SK-N-SH (cell line): Measurements from ENCODE around the gene FAM53A. TPM values are rescaled to one million over a fixed set of nuclear protein-coding genes. Genes with fewer than 3 reads are reported as not detected.

Experiments used
- CTCF ChIA-PET: fragments of 300-600, 350-600 bp; formaldehyde crosslinking; extraction: SDS; loops from one replicate; lab custom pipeline; 2021; lab: Yijun Ruan, JAX
- POLR2A ChIA-PET: fragments of 350-600 bp; sonication (Branson Sonifier 250); formaldehyde crosslinking; extraction: SDS; loops from one replicate; lab custom pipeline; 2020; ENCODE audit warnings: antibody characterized with exemption, inconsistent platforms; lab: Yijun Ruan, JAX
- DNase-seq: peaks from one replicate; pipeline ENCODE4 v3.0.0; 2012
- H2AFZ ChIP-seq: fragments of 200-600 bp; sonication (generic); 2 replicates; pipeline ENCODE4 v1.8.1; 2016; ENCODE audit warnings: antibody characterized with exemption, mild to moderate bottlenecking, low read depth
- H3F3A ChIP-seq: fragments of 200-600 bp; sonication (generic); replicated peaks from 2 replicates; pipeline ENCODE3; 2016; ENCODE audit warnings: antibody characterized with exemption, mild to moderate bottlenecking; ENCODE audit not compliant: insufficient read depth
- H3K27ac ChIP-seq, 2 experiments: fragments of 200-500 bp in 1 of 2; fragments of 200-600 bp in 1 of 2; sonication (Bioruptor generic) in 1 of 2; sonication (generic), shearing (Covaris generic) in 1 of 2; 2 replicates each; pipeline versions ENCODE4 v1.5.1 to v1.6.1; 2014 to 2016; ENCODE audit warnings: low read depth in 2 of 2, inconsistent platforms in 1 of 2, low read length in 1 of 2, mild to moderate bottlenecking in 1 of 2, mixed read lengths in 1 of 2
- H3K27me3 ChIP-seq: fragments of 200-600 bp; sonication (generic), shearing (Covaris generic); 2 replicates; pipeline ENCODE4 v1.6.1; 2016; ENCODE audit warnings: mixed run types; ENCODE audit not compliant: insufficient read depth
- H3K36me3 ChIP-seq, 2 experiments: fragments of 200-500 bp in 1 of 2; fragments of 200-600 bp in 1 of 2; sonication (Bioruptor generic) in 1 of 2; sonication (generic) in 1 of 2; replicated peaks in 1 of 2; 2 replicates each; pipeline versions ENCODE3 to v1.5.1; 2014 to 2016; ENCODE audit warnings: low read length in 1 of 2, mild to moderate bottlenecking in 1 of 2; ENCODE audit not compliant: insufficient read depth in 2 of 2, control insufficient read depth in 1 of 2
- H3K4me1 ChIP-seq, 2 experiments: fragments of 200-500 bp in 1 of 2; fragments of 200-600 bp in 1 of 2; sonication (Bioruptor generic) in 1 of 2; sonication (generic), shearing (Covaris generic) in 1 of 2; 2 replicates each; pipeline versions ENCODE4 v1.5.1 to v1.6.1; 2014 to 2016; ENCODE audit warnings: low read depth in 1 of 2, low read length in 1 of 2, mixed run types in 1 of 2; ENCODE audit not compliant: insufficient read depth in 2 of 2, control insufficient read depth in 1 of 2
- H3K4me2 ChIP-seq: fragments of 200-600 bp; sonication (generic), shearing (Covaris generic); 2 replicates; pipeline ENCODE4 v1.6.1; 2017; ENCODE audit warnings: mixed run types
- H3K4me3 ChIP-seq, 2 experiments: fragments of 200-500 bp in 1 of 2; fragments of 200-600 bp in 1 of 2; sonication (Bioruptor generic) in 1 of 2; sonication (generic), shearing (Covaris generic) in 1 of 2; 2 replicates each; pipeline versions ENCODE4 v1.5.1 to v1.8.1; 2014 to 2016; ENCODE audit warnings: low read depth in 2 of 2, inconsistent platforms in 1 of 2, low read length in 1 of 2, mild to moderate bottlenecking in 1 of 2, mixed read lengths in 1 of 2, moderate library complexity in 1 of 2
- H3K79me2 ChIP-seq: fragments of 200-600 bp; sonication (generic); 2 replicates; pipeline ENCODE4 v1.8.1; 2017; ENCODE audit warnings: mild to moderate bottlenecking; ENCODE audit not compliant: insufficient read depth
- H3K9ac ChIP-seq: fragments of 200-600 bp; sonication (generic); 2 replicates; pipeline ENCODE4 v1.6.1; 2017; ENCODE audit warnings: mixed run types
- H3K9me2 ChIP-seq: fragments of 200-600 bp; sonication (generic); 2 replicates; pipeline ENCODE4 v1.6.1; 2017; ENCODE audit warnings: mixed run types
- H3K9me3 ChIP-seq: fragments of 200-600 bp; sonication (generic); 2 replicates; pipeline ENCODE4 v1.6.1; 2017; ENCODE audit warnings: mixed run types, mild to moderate bottlenecking, moderate library complexity
- H4K20me1 ChIP-seq: fragments of 200-600 bp; sonication (generic); 2 replicates; pipeline ENCODE4 v1.6.1; 2017; ENCODE audit warnings: mild to moderate bottlenecking, mixed run types; ENCODE audit not compliant: insufficient read depth
- CHD2 ChIP-seq: fragments of 150-350 bp; IDR thresholded peaks from 2 replicates; pipeline ENCODE4 v1.6.1; 2018; ENCODE audit warnings: low read length; ENCODE audit not compliant: partially characterized antibody
- FOSL2 ChIP-seq: IDR thresholded peaks from 2 replicates; pipeline ENCODE4 v1.4.0; 2012; ENCODE audit warnings: low read depth, mild to moderate bottlenecking, moderate library complexity, borderline replicate concordance
- FOXJ3 ChIP-seq: sonication (generic); formaldehyde crosslinking; IDR thresholded peaks from 2 replicates; pipeline ENCODE4 v1.5.1; 2020; ENCODE audit warnings: mild to moderate bottlenecking, missing genetic modification reagents
- GATA2 ChIP-seq: sonication (generic); formaldehyde crosslinking; IDR thresholded peaks from 2 replicates; pipeline ENCODE4 v1.5.0; 2020; ENCODE audit warnings: mild to moderate bottlenecking, missing genetic modification reagents
- JUND ChIP-seq: IDR thresholded peaks from 2 replicates; pipeline ENCODE4 v1.4.0; 2012
- MAX ChIP-seq: IDR thresholded peaks from 2 replicates; pipeline ENCODE4 v1.4.0; 2012; ENCODE audit warnings: low read depth
- MXI1 ChIP-seq: IDR thresholded peaks from 2 replicates; pipeline ENCODE4 v1.6.1; 2012; ENCODE audit warnings: mild to moderate bottlenecking, low read depth, low read length, improper control_type of control experiment
- NFIC ChIP-seq: IDR thresholded peaks from 2 replicates; pipeline ENCODE4 v1.4.0; 2012; ENCODE audit warnings: borderline replicate concordance
- NRF1 ChIP-seq: IDR thresholded peaks from 2 replicates; pipeline ENCODE4 v1.6.1; 2012; ENCODE audit warnings: low read depth, mild to moderate bottlenecking, low read length
- POLR2AphosphoS5 ChIP-seq: IDR thresholded peaks from 2 replicates; pipeline ENCODE4 v1.6.1; 2012; ENCODE audit warnings: low read depth, low read length
- RCOR1 ChIP-seq: fragments of 150-350 bp; IDR thresholded peaks from 2 replicates; pipeline ENCODE4 v1.6.1; 2017; ENCODE audit warnings: antibody characterized with exemption, low read length
- SIN3A ChIP-seq: IDR thresholded peaks from 2 replicates; pipeline ENCODE4 v1.6.1; 2012; ENCODE audit warnings: low read depth, mild to moderate bottlenecking, low read length, moderate library complexity, borderline replicate concordance
- SMC3 ChIP-seq: IDR thresholded peaks from 2 replicates; pipeline ENCODE4 v1.6.1; 2012; ENCODE audit warnings: low read depth, low read length, improper control_type of control experiment
- TEAD4 ChIP-seq: IDR thresholded peaks from 2 replicates; pipeline ENCODE4 v1.4.0; 2012; ENCODE audit warnings: mild to moderate bottlenecking, borderline replicate concordance; ENCODE audit not compliant: insufficient read depth
- USF1 ChIP-seq: IDR thresholded peaks from 2 replicates; pipeline ENCODE4 v1.4.0; 2012; ENCODE audit warnings: low read depth, borderline replicate concordance
- USF2 ChIP-seq: fragments of 150-350 bp; IDR thresholded peaks from 2 replicates; pipeline ENCODE4 v1.6.1; 2017; ENCODE audit warnings: antibody characterized with exemption, low read length, low read depth, borderline replicate concordance
- YY1 ChIP-seq: IDR thresholded peaks from 2 replicates; pipeline ENCODE4 v1.4.0; 2012; ENCODE audit warnings: low read depth, mild to moderate bottlenecking
- WGBS: methylation state at CpG from one replicate; pipeline ENCODE4 v1.1.6; 2017; ENCODE audit warnings: low lambda C conversion rate; 5-methylcytosine and 5-hydroxymethylcytosine counted together
- polyA plus RNA-seq, 3 experiments: library from polyadenylated mRNA; depleted of rRNA; stranded (reverse); fragments of >200 nt; gene quantifications; 2 replicates each; pipeline ENCODE4 v1.2.3, GENCODE V29; 2012
- TF ChIP-seq, protein P1 (sequence below): fragments of 150-350 bp; IDR thresholded peaks from 2 replicates; pipeline ENCODE4 v1.6.1; 2016; ENCODE audit warnings: mild to moderate bottlenecking, low read depth, low read length

Gene FAM53A
- polyA plus RNA-seq, 1 of the 3 experiments (the other 2 are of a cell fraction) = 7.6 TPM

DNA sequence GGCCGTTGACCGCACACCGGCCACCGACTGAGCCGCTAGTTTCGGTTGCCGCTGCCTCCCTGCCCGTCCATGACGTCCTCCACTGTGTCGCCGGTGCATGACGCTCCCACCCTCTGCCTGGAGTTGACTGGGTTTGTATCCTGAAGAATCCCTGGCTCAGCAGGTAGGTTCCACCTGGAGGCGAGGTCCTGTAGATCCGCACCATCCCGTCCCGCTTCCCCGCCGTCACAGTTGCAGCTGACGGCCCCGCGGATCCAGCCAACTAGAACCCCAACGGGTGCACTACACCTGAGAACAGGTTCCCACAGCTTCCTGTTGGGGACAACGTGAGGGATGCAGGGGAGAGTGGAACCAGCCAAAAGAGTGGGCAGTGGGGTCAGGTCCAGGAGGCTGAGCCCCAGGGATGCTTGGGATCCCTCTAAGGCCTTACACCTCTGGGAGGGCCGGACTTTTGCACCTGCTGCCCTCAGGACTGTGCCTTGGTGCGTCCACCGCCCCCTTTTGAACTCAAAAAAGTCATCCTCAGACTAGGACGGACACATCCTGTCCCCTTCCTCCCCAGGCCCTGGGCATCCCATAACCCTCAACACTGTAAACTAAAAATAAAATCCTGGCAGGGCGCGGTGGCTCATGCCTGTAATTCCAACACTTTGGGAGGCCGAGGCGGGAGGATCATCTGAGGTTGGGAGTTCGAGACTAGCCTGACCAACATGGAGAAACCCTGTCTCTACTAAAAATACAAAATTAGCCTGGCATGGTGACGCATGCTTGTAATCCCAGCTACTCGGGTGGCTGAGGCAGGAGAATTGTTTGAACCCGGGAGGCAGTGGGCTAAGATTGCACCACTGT is 29.1 kb upstream of the FAM53A start:
- POLR2A ChIA-PET = interaction anchor here (2.1 kb wide), 1 partner anchor 7 kb away, joined by 16 read pairs; the partner anchor contains the start of genes TACC3 and TMEM129
- Histone ChIP-seq H3F3A (peaks cover 24% of the 10 kb centered on the region), H3K79me2 (peaks cover 87% of the 10 kb centered on the region), H2AFZ (peak overlapping the region; percentile 65), H3K4me3 (peak overlapping the region; percentile 77 to 97), H3K9me2 (no peaks in the 10 kb centered on the region), H3K4me2 (peak overlapping the region; percentile 99), H3K36me3 (peaks cover 26% of the 10 kb centered on the region in 2 experiments), H4K20me1 (peaks cover 29% of the 10 kb centered on the region), H3K9me3 (no peaks in the 10 kb centered on the region), H3K9ac (peak overlapping the region; percentile 100), H3K27ac (peak overlapping the region; percentile 65 to 90)
- no peak for DNase-seq
- CTCF ChIA-PET = interaction anchor here (1.1 to 2.1 kb wide), 3 partner anchors 20 to 35 kb away, joined by 3 to 19 read pairs (median 4); no protein-coding TSS in a partner anchor
- TF ChIP-seq, protein P1, sequence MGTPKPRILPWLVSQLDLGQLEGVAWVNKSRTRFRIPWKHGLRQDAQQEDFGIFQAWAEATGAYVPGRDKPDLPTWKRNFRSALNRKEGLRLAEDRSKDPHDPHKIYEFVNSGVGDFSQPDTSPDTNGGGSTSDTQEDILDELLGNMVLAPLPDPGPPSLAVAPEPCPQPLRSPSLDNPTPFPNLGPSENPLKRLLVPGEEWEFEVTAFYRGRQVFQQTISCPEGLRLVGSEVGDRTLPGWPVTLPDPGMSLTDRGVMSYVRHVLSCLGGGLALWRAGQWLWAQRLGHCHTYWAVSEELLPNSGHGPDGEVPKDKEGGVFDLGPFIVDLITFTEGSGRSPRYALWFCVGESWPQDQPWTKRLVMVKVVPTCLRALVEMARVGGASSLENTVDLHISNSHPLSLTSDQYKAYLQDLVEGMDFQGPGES = no peak
- TF ChIP-seq MAX (no peak), USF1 (no peak)
- TF ChIP-seq, all 33 proteins: peak for 0
- 27% methylated on average over 31 of the region's 35 CpGs for WGBS
- Histone ChIP-seq H3K4me1 (peaks cover 22 to 23% of the 10 kb centered on the region in 2 experiments; a peak in 2 of 4 replicates), H3K27me3 (no peaks in the 10 kb centered on the region)

DNA sequence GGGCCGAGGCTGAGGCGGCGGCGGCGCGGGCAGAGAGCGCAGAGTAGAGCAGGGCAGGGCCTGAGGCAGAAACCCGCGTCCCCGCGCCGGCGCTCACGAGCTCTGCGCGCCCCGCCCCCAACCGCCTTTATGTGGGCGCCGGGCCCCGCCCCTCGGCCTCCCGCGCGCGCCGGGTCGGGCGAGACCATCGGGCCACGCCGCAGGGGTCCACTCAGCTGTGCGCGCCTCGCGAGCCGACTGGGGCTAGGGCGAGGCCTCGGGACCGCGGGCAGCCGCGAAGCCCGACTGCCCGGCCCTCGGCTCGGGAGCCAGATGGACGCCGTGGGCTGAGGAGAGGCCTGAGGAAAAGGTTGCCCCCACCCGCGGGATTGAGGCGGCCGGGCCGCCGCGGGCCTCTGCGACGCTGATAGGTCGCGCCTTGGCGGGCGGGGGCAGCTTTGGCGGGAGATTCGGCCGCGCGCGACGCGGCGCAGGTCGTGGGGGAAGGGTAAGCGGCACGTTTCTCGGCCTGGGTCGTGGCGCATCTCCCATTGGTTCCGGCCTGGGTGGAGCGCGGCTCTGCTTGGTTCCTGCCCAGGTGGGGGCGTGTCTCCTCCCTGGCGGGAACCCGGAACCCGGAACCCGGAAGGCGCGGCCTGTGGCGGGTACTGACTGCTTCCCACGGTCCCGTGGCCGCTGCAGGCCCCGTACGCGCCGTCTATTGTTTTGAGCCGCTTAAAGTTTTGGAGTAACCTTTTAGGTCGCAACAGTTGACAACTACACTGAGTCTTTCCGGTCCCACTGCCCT is 28.3 kb upstream of the FAM53A start, which contains the start of gene SLBP:
Gene SLBP, minus strand, starts transcription at position 104 of the 787 bp plus-strand sequence. CDS start 131 bp downstream, outside the sequence.
- Histone ChIP-seq H3K27ac (peak within 1 kb of the TSS; percentile 90 to 97), H3K9ac (peak within 1 kb of the TSS; percentile 100), H3K27me3 (no peaks in the 10 kb centered on the region), H2AFZ (peak within 1 kb of the TSS; percentile 93), H3K4me3 (peak within 1 kb of the TSS; percentile 77 to 97), H3K4me1 (peaks cover 14 to 23% of the 10 kb centered on the region in 2 experiments; a peak in 2 of 4 replicates), H4K20me1 (peaks cover 31% of the 10 kb centered on the region), H3F3A (peaks cover 24% of the 10 kb centered on the region), H3K36me3 (peaks cover 18 to 27% of the 10 kb centered on the region in 2 experiments), H3K9me3 (no peaks in the 10 kb centered on the region), H3K4me2 (peak within 1 kb of the TSS; percentile 99), H3K79me2 (peaks cover 88% of the 10 kb centered on the region), H3K9me2 (no peaks in the 10 kb centered on the region)
- 0% methylated on average over 2 of the region's 98 CpGs for WGBS
- ChIA-PET CTCF (interaction anchor here (0.6 to 2.1 kb wide), 5 partner anchors 8 to 187 kb away, joined by 3 to 19 read pairs (median 4); partner anchors contain the start of genes TACC3 and TMEM129), POLR2A (interaction anchor here (0.7 to 2.1 kb wide), 5 partner anchors 8 to 68 kb away, joined by 3 to 16 read pairs (median 4); partner anchors contain the start of genes TACC3 and TMEM129)
- DNase-seq = peak; percentile 97
- peak; percentile 61 for TF ChIP-seq NRF1
- TF ChIP-seq SMC3 = no peak
- no peak for TF ChIP-seq FOXJ3 (CRISPR knock-in tag)
- TF ChIP-seq RCOR1 = no peak
- no peak for TF ChIP-seq FOSL2
- TF ChIP-seq TEAD4 = no peak
- peak; percentile 96 for TF ChIP-seq MXI1
- no peak for TF ChIP-seq YY1
- TF ChIP-seq NFIC = no peak; the same call in 1 of the 2 replicates
- TF ChIP-seq SIN3A = peak; percentile 98; the same call in 1 of the 2 replicates
- peak; percentile 83 for TF ChIP-seq CHD2
- no peak for TF ChIP-seq USF2
- peak; percentile 12; the same call in 1 of the 2 replicates for TF ChIP-seq JUND
- TF ChIP-seq, protein P1 = 0 out of 2 replicates have a peak, but pooled peaks have one; percentile 21
- TF ChIP-seq GATA2 (CRISPR knock-in tag) = no peak
- TF ChIP-seq POLR2AphosphoS5 = peak; percentile 64; the same call in 1 of the 2 replicates
